HG02981 (cell line): Measurements from ENCODE around the gene VPS13A.

Source experiments
- ATAC-seq: cut with Tn5 transposase; IDR thresholded peaks from one replicate; pipeline ENCODE4 v1.9.1; 2021; ENCODE audit warnings: mild to moderate bottlenecking, moderate library complexity; ENCODE audit not compliant: unreplicated experiment

VPS13A gene

GRCh38 chr9:77454663-77455062 lies 277.3 kb downstream of the VPS13A start:
- ATAC-seq: no peak

- ATAC-seq: peak; percentile 38
These were observed 278.1 kb downstream of the VPS13A start for GRCh38 chr9:77455312-77455927.

GRCh38 chr9:77456829-77457437 lies 279.6 kb downstream of the VPS13A start:
- peak; percentile 73 for ATAC-seq

GRCh38 chr9:77457916-77458592 lies 280.7 kb downstream of the VPS13A start:
- peak; percentile 77 for ATAC-seq

- ATAC-seq: no peak
These were observed 283.6 kb downstream of the VPS13A start for GRCh38 chr9:77460938-77461337.

- no peak for ATAC-seq
These were observed 284.7 kb downstream of the VPS13A start for GRCh38 chr9:77462066-77462465.

- no peak for ATAC-seq
These were observed 285.8 kb downstream of the VPS13A start for GRCh38 chr9:77463151-77463550.

- ATAC-seq: no peak
These were observed 287.3 kb downstream of the VPS13A start for GRCh38 chr9:77464661-77465060.

GRCh38 chr9:77469515-77470231 lies 292.3 kb downstream of the VPS13A start:
- no peak for ATAC-seq
